Measurements from ENCODE around the gene SPRTN. TPM values are rescaled to one million over a fixed set of nuclear protein-coding genes. Genes with fewer than 3 reads are reported as not detected.

Gene SPRTN
- total RNA-seq, 1 donor from 2014 or later = 22.6 TPM

Other genes starting within 250 kb of the SPRTN start
- gene TRIM67, start 176.2 kb upstream of the SPRTN start, total RNA-seq = not detected
- gene GNPAT, start 97.1 kb upstream of the SPRTN start, total RNA-seq = 28.7 TPM
- 11.5 TPM for gene EXOC8, start 441 bp upstream of the SPRTN start, total RNA-seq
- gene EGLN1, start 84.0 kb downstream of the SPRTN start, total RNA-seq = 26.3 TPM
- gene TSNAX, start 190.4 kb downstream of the SPRTN start, total RNA-seq = 20.4 TPM